ENCODE results near the gene DUS3L.

DUS3L gene, protein sequence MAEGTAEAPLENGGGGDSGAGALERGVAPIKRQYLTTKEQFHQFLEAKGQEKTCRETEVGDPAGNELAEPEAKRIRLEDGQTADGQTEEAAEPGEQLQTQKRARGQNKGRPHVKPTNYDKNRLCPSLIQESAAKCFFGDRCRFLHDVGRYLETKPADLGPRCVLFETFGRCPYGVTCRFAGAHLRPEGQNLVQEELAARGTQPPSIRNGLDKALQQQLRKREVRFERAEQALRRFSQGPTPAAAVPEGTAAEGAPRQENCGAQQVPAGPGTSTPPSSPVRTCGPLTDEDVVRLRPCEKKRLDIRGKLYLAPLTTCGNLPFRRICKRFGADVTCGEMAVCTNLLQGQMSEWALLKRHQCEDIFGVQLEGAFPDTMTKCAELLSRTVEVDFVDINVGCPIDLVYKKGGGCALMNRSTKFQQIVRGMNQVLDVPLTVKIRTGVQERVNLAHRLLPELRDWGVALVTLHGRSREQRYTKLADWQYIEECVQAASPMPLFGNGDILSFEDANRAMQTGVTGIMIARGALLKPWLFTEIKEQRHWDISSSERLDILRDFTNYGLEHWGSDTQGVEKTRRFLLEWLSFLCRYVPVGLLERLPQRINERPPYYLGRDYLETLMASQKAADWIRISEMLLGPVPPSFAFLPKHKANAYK

DNA sequence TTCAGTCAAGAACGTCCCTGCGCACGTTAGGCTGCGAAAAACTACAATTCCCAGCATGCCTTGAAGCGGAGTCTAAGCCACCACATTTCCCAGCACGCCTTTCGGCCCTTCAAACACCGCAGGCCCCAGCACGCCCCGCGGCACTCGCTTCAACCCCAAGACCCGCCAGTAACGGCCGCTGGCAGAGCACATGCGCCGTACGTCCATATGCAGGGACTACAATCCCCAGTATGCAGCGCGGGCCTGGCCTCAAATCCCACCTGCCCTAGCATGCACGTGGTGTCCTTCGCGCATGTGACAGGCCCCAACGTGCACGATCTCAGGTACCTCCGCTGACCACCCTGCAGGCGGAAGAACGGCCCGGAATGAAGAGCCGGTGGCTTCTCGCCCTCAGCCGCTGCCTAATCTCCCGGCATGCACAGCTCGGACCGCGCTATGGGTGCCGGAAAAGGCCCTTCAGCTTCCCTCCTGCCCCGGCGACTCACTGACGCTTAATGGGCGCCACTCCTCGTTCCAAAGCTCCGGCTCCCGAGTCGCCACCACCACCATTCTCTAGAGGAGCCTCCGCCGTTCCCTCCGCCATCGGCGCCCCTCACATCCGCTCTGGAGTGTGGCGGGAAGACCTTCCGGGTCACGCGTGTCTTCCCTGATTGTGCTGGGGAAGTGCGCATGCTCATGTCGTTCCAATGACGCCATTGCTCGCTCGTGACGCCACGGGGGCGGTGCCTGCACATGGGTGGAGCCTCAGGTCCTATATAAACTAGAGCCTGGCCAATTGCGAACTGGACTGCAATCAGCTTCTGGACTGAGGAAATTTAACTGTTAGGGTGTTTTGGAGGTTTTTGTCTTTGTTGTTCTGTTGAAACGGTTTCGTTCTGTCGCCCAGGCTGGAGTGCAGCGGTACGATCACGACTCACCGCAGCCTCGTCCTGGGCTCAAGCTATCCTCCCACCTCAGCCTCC, at the start of gene DUS3L:
Gene DUS3L, minus strand, starts transcription at position 605 of the 962 bp plus-strand sequence. Its CDS starts 22 bp downstream, at position 583.
- peak; percentile 98 for DNase-seq

DNA sequence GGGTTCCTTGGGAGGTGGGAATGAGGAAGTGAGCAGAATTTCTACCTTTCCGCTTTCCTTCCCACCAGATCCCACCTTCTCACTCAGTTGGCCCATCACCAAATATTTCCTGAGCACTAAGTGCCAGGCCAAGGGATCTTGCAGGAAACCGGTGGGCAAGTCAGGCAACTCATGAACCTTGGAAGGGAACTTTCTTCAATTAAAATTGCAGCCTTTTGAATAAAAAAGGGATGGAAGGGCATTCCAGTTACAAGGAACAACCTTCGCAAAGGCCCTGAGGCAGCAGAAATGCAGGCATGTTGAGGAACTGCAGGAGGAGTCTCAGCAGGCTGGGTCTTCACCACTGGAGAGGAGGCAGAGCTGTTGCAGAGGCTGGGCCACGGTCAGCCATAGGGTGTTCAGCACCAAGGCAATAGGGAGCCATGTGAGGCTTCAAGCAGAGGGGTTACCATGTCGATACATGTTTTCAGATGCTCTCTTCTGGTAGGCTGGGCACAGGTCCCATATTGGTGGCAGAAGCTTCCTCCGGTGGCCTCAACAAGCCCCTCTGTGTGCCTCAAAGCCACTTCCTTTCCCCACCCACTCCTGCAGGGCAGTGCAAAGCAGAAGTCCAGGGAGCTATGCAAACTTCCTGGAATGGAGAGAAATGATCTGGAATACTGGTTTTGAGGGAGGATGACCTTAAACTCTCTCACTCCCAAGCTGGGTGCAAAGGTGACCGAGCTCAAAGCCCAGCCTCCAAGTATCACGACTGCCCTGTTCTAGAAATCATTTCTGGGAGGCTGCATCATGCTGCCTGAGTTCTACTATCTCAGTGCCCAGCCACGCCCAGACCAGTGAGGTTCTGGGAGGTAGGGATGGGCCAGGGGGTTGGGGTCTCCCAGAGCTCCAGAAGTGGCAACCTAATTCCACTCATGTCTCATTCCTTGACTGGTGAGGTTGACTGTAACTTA, 48.4 kb upstream of the DUS3L start, which contains the start of gene FUT6:
Gene FUT6, minus strand, starts transcription at position 638 of the 953 bp plus-strand sequence. CDS start 7,135 bp downstream, outside the sequence.
- no peak for DNase-seq

DNA sequence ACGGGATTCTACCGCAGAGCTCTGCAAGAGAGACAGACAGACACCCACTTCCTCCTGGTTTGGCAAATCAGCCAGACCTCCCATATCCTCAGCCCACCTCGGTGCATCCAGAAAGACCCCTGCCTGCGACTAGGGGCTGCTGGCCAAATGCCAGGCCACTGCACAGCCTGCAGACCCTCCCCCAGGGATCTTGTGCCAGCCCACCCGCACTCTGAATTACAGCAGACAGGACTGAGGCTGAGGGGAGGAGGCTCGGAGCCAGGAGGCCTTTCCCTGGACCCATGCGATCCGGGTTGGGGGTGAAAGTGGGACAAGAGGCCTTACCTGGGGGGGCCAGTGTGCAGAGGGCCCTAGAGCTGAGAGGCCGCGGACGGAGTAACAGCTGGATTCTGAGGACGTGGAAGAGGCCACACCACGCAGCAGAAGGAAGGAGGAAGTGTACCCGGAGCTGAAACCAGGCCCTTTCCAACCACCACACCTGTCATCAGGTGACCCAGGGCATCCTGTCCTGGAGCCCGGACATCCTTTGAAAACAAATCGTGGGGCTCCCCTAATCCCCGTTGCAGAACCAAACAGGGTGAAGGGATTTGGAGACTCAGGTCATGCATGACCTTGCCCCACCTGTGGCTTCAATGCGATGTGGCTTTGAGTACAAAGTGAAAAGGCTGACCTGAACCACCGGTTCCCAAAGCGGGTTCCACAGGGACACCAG, 47.5 kb upstream of the DUS3L start:
- DNase-seq, result no peak

DNA sequence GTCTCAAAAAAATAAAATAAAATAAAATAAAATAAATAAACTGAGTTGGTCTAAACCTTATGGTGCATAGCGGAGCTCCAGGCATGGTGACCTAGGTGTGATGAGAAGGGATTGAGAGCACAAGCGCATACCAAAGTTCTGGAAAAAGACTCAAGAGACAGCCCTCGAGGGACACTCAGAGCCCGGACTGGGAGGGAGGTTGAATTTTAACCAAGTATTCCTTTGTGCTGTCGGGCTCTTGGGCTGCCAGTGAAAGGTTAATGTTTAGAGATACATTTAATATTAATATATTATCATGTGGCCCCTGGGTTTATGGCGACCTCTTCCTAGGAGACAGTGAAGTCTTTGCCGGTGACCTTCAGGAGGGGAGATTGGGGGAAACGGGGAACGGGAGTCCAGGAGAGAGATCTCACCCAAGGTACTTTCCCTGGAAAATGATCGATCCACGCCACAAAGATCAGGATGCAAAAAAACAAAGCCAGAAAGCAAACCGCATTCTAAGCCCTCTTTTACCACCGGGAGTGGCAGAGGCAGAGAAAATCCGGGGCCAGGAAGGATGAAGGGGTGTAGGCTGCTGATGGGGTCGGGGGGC, 46.9 kb upstream of the DUS3L start:
- no peak for DNase-seq

DNA sequence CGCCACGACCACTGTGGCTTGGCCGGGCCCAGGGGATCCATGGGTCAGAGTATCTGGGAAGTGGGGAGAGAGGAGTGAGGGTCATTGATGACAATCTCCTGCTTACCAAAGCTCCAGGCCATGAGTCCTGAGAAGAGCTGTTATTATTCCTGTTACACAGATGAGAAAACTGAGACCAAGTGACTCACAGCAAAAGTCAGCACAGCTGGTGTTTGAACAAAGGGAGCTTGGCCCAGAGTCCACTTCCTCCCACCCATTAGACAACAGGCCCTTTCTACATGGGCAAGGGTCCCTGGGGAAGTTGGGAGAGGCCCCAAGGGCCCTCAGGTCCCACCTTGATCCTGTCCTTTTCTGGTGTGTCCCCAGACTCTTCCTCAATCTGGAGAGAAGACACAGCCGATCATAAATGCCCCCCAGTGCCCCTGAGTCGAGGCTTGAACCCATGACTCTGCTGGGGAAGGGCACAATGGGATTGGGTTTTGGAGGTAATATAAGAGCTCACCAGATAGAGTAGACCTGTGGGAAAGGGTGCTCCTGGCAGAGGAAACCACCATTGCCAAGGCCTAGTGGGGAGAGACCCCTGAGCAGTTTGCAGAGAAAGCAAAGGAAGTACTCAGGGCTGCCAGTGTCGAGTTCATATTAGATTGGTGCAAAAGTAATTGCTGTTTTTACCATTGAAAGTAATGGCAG, 41.7 kb upstream of the DUS3L start:
- no peak for DNase-seq

DNA sequence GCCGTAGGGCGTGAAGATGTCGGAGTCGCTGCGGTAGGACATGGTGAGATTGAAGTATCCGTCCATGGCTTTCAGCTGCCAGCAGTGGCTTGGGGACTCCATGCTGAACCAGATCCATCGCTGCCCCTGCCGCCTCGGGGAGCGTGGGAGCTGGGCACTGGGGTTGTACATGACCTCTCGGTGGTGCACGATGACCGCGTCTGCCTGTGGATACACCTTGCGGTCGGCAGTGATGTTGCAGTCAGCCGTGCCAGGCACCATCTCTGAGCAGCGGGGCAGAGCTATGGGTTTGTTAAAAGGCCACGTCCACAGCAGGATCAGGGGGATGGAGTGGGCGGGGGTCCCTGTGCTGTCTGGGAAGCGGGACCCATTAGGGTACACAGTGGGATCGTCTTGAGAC, 41.1 kb upstream of the DUS3L start:
- DNase-seq, result no peak

DNA sequence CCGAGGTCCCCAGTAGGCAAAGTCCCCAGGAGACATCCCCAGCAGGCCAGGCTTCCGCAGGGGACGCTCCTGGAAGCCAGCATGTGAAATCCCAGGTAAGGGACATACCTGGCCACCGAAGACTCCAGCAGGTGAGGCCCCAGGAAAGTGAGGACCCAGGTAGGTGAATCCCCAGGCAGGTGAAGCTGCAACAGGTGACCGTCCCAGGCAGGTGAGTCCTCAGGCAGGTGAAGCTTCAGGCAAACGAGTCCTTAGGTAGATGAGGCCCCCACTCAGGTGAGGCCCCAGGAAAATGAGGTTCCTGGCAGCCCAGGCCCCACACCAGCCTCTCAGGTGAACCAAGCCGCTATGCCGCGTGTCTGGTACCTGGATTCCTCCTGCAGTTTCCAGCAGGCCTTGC, 40.2 kb upstream of the DUS3L start:
- DNase-seq, result no peak

DNA sequence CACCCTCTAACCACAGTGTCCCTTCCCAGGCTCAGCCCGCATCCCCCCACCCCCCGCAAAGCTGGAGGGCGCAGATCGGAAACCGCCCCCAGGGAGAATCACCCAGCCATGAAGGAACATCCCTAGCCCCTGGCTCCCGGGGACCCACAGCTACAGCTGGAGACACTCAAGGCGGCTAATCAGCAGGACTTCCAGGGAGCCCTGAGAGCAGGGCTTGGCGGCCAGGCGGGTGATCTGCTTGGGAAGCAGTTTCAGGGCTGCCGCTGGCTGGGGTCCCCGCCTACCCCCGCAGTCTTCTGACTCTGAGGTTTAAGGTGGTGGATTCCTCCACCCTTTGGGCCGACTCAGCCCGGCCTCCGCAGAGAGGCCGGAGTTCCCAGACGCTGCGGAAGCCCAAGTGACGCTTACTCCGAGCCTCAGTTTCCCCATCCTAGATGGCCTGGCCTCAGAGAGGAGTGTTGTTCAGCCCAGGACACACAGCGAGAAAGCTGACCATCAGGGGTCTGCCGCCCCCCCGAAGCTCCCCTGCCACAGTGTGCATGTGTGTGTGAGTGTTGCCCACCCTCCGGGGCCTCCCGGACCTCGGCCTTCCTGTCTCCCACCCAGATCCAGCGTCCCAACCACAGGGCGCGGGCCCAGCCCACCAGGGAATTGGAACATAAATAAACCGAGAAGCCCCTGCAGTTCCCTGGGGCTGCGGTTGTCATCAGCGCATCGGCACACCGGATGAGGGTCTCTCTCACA, 38.8 kb upstream of the DUS3L start:
- no peak for DNase-seq

DNA sequence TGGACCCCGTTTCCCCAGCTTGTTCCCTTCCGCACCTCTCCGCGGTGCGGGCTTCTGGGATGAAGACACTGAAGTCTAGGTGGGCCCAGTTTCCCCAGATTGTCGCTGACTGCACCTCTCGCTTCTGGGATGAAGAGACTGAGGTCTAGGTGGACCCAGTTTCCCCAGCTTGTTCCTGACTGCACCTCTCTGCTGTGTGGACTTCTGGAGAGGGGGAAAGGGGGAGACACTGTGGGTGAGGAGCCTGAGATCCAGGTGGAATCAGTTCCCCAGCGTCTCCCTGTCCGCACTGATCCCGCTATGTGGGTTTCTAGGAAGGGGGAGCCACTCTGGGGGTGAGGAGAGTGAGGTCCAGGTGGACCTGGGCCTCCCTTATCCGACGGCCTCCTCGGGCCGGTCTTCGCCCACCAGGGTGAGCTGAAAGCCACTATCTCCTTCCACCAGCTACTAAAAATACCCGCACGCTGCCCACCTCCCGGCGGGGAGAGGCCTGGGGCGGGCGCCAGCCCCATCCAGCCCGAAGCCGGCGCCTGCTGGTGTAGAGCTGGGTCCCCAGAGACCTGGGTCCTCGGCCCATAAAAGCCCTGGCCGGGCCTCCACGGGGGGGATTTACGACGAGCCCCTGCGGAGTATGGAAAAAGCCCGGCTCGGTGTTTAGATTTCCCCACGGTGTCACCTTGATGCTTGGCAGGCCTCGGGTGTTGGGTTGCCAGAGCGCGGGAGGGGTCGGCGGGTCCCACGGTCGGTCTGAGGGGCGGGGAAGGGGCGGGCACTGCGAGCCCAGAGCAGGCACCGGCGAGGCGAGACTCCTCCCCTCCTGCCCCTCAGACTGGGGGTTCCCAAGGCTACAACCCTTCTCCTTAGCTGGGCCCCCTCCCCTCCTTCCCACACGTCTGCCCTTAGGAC, 38.0 kb upstream of the DUS3L start:
- peak; percentile 43 for DNase-seq

DNA sequence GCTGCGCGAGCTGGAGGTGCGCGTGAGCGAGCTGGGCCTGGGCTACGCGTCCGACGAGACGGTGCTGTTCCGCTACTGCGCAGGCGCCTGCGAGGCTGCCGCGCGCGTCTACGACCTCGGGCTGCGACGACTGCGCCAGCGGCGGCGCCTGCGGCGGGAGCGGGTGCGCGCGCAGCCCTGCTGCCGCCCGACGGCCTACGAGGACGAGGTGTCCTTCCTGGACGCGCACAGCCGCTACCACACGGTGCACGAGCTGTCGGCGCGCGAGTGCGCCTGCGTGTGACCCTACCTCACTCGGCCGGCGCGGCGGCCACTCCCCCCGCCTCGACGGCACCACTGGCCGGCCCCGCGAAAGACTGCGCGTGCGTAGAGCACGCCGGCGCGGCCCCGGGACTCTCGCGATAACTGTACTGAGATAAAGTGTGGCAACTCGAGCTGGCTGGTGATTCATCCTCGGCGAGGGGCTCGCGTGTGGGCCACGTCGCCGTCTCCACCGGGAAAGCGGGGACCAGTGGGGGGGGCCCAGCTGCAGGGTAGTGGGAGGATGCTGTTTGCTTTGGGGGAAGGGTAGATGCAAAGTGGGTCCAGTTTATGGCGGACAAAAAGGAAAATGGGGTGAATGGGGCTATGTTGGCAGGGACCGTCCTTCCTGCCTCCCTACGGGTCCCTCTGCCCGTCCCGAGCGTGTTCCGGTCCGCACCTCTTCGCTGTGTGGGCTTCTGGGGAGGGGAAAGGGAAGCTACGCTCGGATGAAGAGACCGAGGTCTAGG, 37.1 kb upstream of the DUS3L start:
- DNase-seq, result peak; percentile 98

DNA sequence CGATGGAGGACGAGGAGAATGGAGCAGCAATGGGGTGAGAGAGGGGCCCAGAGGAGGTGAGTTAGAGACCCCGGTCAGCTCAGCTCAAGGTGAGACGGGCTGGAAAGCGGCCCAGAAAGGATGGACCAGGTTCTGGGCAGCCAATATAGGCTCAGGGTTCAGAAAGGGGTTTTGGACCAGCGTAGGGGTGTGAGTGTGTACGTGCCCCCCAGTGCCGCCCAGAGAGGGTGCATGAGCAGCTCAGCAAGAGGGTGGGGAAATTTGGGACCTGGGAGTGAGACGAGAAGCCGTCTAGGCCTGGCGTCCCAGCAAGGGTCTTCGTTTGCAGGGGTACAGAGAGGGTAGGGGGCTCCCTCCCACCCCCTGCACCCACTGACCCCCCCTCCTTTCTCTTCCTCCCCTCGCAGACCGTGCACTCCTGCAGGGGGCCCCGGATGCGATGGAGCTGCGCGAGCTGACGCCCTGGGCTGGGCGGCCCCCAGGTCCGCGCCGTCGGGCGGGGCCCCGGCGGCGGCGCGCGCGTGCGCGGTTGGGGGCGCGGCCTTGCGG, 36.5 kb upstream of the DUS3L start:
- DNase-seq, result no peak

DNA sequence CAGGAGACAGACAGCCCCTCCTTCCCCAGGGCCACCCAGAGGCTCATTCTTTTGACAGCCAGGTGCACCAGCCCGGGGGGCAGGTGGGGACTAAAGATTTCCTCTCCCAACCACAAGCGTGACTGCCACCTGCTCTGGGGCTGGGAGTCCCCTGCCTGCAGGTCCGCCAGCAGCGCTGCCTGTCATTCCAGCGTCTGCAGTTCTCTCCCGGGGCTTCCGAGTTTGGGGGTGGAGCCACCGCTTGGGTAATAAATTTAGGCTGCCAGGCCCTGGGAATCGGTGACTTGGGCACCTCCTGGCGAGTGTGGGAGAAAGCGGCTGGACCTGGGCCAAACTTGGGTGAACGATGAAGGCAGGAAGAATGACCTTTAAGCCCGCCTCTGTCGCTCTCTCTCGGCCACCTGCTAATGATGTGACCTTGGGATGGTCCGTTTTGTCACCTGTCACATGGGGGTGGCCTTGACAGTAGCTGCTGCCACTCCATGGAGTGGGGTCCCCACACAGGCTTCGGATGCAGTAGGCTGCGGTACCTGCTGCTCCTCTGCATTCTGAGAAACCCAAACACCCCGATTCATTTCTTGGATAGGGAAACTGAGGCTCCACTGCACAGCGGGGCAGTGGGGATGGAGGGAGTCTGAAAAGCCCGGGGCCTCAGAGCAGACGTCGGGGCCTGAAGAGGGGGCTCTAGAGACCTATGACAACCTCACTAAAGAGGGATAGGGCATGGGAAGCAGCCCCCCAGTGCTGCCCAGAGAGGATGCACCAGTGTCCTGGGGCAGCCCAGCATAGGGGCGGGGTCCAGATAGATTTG, 35.8 kb upstream of the DUS3L start:
- DNase-seq, result no peak

DNA sequence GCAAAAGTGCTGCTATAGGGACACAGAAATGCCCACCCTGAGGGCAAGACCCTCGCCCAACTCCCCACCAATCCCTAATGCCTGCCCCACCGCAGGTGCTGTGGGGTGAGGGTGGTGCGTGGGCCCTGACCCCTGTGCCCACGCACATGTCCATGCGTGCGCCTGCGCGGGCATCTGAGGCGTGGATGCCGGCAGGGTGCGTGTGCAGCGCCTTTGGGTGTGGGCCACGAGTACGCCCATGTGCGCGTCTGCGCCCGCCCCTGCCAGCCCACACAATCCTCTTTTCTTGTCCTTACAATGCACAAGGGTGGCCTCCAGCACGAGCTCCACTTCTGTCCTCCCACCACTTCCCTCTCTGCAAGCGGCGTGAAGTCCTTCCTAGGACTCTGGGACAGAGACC, 34.2 kb upstream of the DUS3L start:
- no peak for DNase-seq

DNA sequence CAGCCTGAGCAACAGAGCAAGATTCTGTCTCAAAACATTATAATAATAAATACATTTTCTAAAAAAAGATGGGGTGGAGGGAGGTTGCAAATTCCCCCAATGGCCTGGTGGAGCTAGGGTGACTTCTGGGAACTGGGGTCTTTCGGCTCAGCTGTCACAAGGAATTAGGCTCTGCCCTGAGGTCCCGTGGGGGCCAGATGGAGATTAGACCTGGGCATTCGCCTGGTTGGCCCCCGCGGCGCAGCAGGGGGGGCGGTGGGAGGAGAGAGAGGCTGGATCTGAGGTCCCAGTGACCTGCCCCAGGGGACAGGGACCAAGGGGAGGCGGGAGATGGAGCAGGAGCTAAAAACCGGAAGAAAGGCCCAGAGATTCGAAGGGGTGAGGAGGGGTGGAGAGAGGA, 33.8 kb upstream of the DUS3L start:
- no peak for DNase-seq

DNA sequence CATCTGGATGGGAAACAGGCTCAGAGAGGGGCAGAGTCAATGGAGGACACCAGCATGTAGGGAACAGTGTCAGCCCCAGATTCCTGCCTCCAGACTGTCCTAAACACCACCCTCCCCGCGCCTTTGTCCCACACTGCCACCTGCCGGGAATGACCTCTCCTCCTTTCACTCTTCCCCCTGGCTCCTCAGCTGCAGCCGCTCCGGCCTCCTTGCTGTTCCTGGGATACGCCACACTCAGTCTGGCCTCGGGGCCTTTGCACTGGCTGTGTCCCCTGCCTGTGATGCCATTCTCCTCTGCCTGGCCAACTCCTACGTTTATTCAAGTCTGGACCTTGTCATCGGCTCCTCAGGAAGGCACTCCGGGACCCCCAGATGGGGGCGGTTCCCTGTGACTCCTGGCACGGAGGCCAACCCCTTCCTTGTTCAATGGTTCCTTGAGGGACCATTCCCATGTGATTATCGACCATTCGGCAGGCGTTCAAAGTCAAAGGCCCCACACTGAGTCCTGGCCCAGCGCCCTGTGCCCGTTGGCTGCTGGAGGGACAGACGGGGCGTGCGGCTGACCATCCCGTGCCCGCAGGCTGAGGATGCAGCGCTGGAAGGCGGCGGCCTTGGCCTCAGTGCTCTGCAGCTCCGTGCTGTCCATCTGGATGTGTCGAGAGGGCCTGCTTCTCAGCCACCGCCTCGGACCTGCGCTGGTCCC, 32.8 kb upstream of the DUS3L start:
- no peak for DNase-seq

Measured in activated CD4-positive, alpha-beta T cell treated with anti-CD3 and anti-CD28 coated beads, Interleukin-2, Interleukin-6, amounts not matched to agents 100 ng/mL and 50 ng/mL, durations not matched to agents 16 hours and 8 hours (primary cell).